ENCODE measurements around the gene ITGAV.
A peak's percentile ranks its signal among the peaks of the same experiment; 100 is the strongest.

Gene ITGAV

GRCh38 chr2:186575856-186576255, 14.0 kb upstream of the ITGAV start:
- DNase-seq, result no peak

GRCh38 chr2:186576614-186577013, 13.2 kb upstream of the ITGAV start:
- peak; percentile 49 for DNase-seq

- no peak for DNase-seq
Measured at GRCh38 chr2:186582698-186583097, 7.2 kb upstream of the ITGAV start.

- DNase-seq, result no peak
Measured at GRCh38 chr2:186584053-186584452, 5.8 kb upstream of the ITGAV start.

- no peak for DNase-seq
Measured at GRCh38 chr2:186588421-186588820, 1.4 kb upstream of the ITGAV start.

- DNase-seq, result no peak
Measured at GRCh38 chr2:186588940-186589611, 780 bp upstream of the ITGAV start.

GRCh38 chr2:186590350-186590758, 498 bp downstream of the ITGAV start:
- DNase-seq, result peak; percentile 37

GRCh38 chr2:186590759-186591505, 1.1 kb downstream of the ITGAV start:
- DNase-seq, result peak; percentile 51

- DNase-seq, result no peak
Measured at GRCh38 chr2:186591506-186591890, 1.6 kb downstream of the ITGAV start.

- no peak for DNase-seq
Measured at GRCh38 chr2:186592137-186592875, 2.5 kb downstream of the ITGAV start.

- no peak for DNase-seq
Measured at GRCh38 chr2:186593523-186593922, 3.7 kb downstream of the ITGAV start.

GRCh38 chr2:186594001-186594722, 4.3 kb downstream of the ITGAV start:
- DNase-seq, result no peak

GRCh38 chr2:186595219-186595618, 5.4 kb downstream of the ITGAV start:
- DNase-seq, result peak; percentile 17

- no peak for DNase-seq
Measured at GRCh38 chr2:186599186-186599778, 9.4 kb downstream of the ITGAV start.

- DNase-seq, result peak; percentile 84
Measured at GRCh38 chr2:186603286-186603685, 13.4 kb downstream of the ITGAV start.

GRCh38 chr2:186605041-186605440, 15.2 kb downstream of the ITGAV start:
- peak; percentile 23 for DNase-seq

- no peak for DNase-seq
Measured at GRCh38 chr2:186607660-186608324, 17.9 kb downstream of the ITGAV start.

- no peak for DNase-seq
Measured at GRCh38 chr2:186610785-186611184, 20.9 kb downstream of the ITGAV start.

- no peak for DNase-seq
Measured at GRCh38 chr2:186611526-186611925, 21.7 kb downstream of the ITGAV start.

- DNase-seq, result no peak
Measured at GRCh38 chr2:186612026-186612425, 22.2 kb downstream of the ITGAV start.

- no peak for DNase-seq
Measured at GRCh38 chr2:186612555-186613440, 22.9 kb downstream of the ITGAV start.
